ENCODE results near the gene SLC4A2. TPM values are rescaled to one million over a fixed set of nuclear protein-coding genes. Genes with fewer than 3 reads are reported as not detected.

Gene SLC4A2
- polyA plus RNA-seq, 3 donors, result 21.6 to 132 (median 23.8) TPM

DNA sequence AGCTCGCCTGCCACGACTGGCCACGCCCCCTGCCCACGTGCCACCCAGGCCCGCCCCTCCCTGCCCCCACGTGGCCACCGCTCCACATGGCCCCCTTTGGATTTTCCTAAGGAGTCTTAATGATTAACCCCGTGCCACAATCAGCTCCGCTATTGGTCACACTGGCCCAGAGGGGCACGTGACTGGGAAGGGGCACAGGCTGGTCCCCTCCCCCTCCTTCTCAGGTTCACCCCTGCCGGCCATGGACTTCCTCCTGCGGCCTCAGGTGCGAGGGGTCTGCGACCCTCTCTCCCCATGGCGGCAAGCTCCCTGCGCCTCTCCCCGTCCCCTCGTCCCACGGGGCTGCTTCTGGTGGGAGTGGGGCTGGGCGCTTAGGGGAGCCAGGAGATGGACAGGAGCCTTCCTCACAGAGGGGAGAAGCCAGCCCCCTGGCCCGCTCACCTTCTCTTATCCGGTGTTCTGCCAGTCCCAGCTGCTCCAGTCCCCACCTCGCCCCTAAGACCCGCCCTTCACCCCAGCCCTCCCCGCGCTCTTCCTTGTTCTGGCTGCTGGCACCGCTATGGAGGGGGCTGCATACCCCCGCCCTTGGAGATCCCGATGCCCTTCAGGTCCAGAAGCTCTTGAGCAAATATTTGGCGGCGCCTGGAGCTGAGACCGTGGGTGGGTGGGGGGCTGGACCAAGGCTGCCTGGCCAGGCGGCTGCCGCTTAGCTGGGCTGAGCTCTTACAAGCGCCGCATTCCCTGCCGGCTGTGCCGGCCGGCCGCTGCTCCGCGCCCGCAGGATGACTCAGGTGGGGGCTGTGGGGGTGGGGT is 3.2 kb downstream of the SLC4A2 start:
- intact Hi-C loops (cut with micrococcal nuclease), result no loop called here
- H3K4me1 Mint-ChIP-seq, result peaks cover 25% of the 10 kb centered on the region
- H3K27me3 Mint-ChIP-seq (ENCODE audit: low read depth in 3 of 3), result no peaks in the 10 kb centered on the region
- peaks cover 75% of the 10 kb centered on the region for H4K20me1 ChIP-seq (ENCODE audit: insufficient read depth, low read length)
- peaks cover 29% of the 10 kb centered on the region for H3K79me2 ChIP-seq (ENCODE audit: insufficient read depth, low read length)
- TF ChIP-seq, protein P1, sequence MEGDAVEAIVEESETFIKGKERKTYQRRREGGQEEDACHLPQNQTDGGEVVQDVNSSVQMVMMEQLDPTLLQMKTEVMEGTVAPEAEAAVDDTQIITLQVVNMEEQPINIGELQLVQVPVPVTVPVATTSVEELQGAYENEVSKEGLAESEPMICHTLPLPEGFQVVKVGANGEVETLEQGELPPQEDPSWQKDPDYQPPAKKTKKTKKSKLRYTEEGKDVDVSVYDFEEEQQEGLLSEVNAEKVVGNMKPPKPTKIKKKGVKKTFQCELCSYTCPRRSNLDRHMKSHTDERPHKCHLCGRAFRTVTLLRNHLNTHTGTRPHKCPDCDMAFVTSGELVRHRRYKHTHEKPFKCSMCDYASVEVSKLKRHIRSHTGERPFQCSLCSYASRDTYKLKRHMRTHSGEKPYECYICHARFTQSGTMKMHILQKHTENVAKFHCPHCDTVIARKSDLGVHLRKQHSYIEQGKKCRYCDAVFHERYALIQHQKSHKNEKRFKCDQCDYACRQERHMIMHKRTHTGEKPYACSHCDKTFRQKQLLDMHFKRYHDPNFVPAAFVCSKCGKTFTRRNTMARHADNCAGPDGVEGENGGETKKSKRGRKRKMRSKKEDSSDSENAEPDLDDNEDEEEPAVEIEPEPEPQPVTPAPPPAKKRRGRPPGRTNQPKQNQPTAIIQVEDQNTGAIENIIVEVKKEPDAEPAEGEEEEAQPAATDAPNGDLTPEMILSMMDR (IDR thresholded peaks at IDR 0.05), result no peak
- H3K9me3 ChIP-seq (replicated peaks in 1 of 2; ENCODE audit: control insufficient read depth in 1 of 2, insufficient read depth in 1 of 2, low read length in 2 of 2), result no peaks in the 10 kb centered on the region
- DNase-seq, result no peak
- no peaks in the 10 kb centered on the region for H3K9me3 Mint-ChIP-seq
- no peak overlapping the region for H3K4me3 ChIP-seq (replicated peaks in 1 of 3; ENCODE audit: low read depth in 2 of 3, low read length in 3 of 3)
- no peak overlapping the region for H2AFZ ChIP-seq (ENCODE audit: insufficient read depth, low read depth, low read length, poor library complexity, severe bottlenecking)
- peaks cover 30 to 50% of the 10 kb centered on the region in 2 donors for H3K36me3 Mint-ChIP-seq
- peaks cover 43 to 57% of the 10 kb centered on the region in 2 donors for H3K36me3 ChIP-seq (replicated peaks in 1 of 2; ENCODE audit: control insufficient read depth in 1 of 2, insufficient read depth in 2 of 2, low read length in 2 of 2)
- no peak overlapping the region for H3K9ac ChIP-seq (ENCODE audit: insufficient read depth, low read length, poor library complexity, severe bottlenecking)
- H3K27ac Mint-ChIP-seq, result no peak overlapping the region
- H3K27me3 ChIP-seq (ENCODE audit: control insufficient read depth in 2 of 2, insufficient read depth in 2 of 2, low read length in 2 of 2), result no peaks in the 10 kb centered on the region
- no peak overlapping the region for H3K27ac ChIP-seq (ENCODE audit: low read depth in 1 of 2, low read length in 2 of 2)
- 91% methylated on average over 18 of the region's 43 CpGs for WGBS (ENCODE audit: insufficient coverage)
- H3K4me3 Mint-ChIP-seq, result no peak overlapping the region
- no peak overlapping the region for H3K4me2 ChIP-seq (replicated peaks; ENCODE audit: extremely low read depth, low read length, poor library complexity, severe bottlenecking)
- peaks cover 25 to 30% of the 10 kb centered on the region in 2 donors for H3K4me1 ChIP-seq (ENCODE audit: control insufficient read depth in 1 of 2, insufficient read depth in 2 of 2, low read length in 2 of 2)

GRCh38 chr7:151063212-151063561 is 3.8 kb downstream of the SLC4A2 start:
- Mint-ChIP-seq H3K27me3 (ENCODE audit: low read depth in 3 of 3) (no peaks in the 10 kb centered on the region), H3K4me3 (no peak overlapping the region), H3K36me3 (peaks cover 36 to 55% of the 10 kb centered on the region in 2 donors), H3K27ac (peak overlapping the region in 1 of 7 donors; percentile 41), H3K9me3 (no peaks in the 10 kb centered on the region), H3K4me1 (peaks cover 25% of the 10 kb centered on the region)
- TF ChIP-seq, protein P1 (IDR thresholded peaks at IDR 0.05), result no peak
- no peak overlapping the region for H3K27ac ChIP-seq (ENCODE audit: low read depth in 1 of 2, low read length in 2 of 2)
- H4K20me1 ChIP-seq (ENCODE audit: insufficient read depth, low read length), result peaks cover 79% of the 10 kb centered on the region
- DNase-seq, result no peak
- H3K4me1 ChIP-seq (ENCODE audit: control insufficient read depth in 1 of 2, insufficient read depth in 2 of 2, low read length in 2 of 2), result peaks cover 24 to 28% of the 10 kb centered on the region in 2 donors
- peaks cover 29% of the 10 kb centered on the region for H3K79me2 ChIP-seq (ENCODE audit: insufficient read depth, low read length)
- WGBS (ENCODE audit: insufficient coverage), result 91% methylated on average over 10 of the region's 11 CpGs
- no peak overlapping the region for H3K4me2 ChIP-seq (replicated peaks; ENCODE audit: extremely low read depth, low read length, poor library complexity, severe bottlenecking)
- H3K36me3 ChIP-seq (replicated peaks in 1 of 2; ENCODE audit: control insufficient read depth in 1 of 2, insufficient read depth in 2 of 2, low read length in 2 of 2), result peaks cover 49 to 63% of the 10 kb centered on the region in 2 donors
- intact Hi-C loops (cut with micrococcal nuclease), result no loop called here
- H3K9me3 ChIP-seq (replicated peaks in 1 of 2; ENCODE audit: control insufficient read depth in 1 of 2, insufficient read depth in 1 of 2, low read length in 2 of 2), result no peaks in the 10 kb centered on the region
- no peak overlapping the region for H3K4me3 ChIP-seq (replicated peaks in 1 of 3; ENCODE audit: low read depth in 2 of 3, low read length in 3 of 3)
- no peak overlapping the region for H2AFZ ChIP-seq (ENCODE audit: insufficient read depth, low read depth, low read length, poor library complexity, severe bottlenecking)
- H3K27me3 ChIP-seq (ENCODE audit: control insufficient read depth in 2 of 2, insufficient read depth in 2 of 2, low read length in 2 of 2), result no peaks in the 10 kb centered on the region
- no peak overlapping the region for H3K9ac ChIP-seq (ENCODE audit: insufficient read depth, low read length, poor library complexity, severe bottlenecking)

Data from CD14-positive monocyte (primary cell).